ENCODE results near the gene KLHL35.

KLHL35 gene

GRCh38 chr11:75432911-75433321 is at the start of gene KLHL35:
Gene KLHL35 (minus strand): TSS chr11:75433203. CDS start chr11:75430629, 2,574 bp downstream.
- no peak for DNase-seq

GRCh38 chr11:75481922-75482606 is 49.1 kb upstream of the KLHL35 start:
- no peak for DNase-seq

GRCh38 chr11:75481223-75481921 is 48.4 kb upstream of the KLHL35 start:
- DNase-seq, result no peak

GRCh38 chr11:75480185-75481175 is 47.5 kb upstream of the KLHL35 start:
- no peak for DNase-seq

GRCh38 chr11:75479597-75480145 is 46.7 kb upstream of the KLHL35 start:
- DNase-seq, result no peak

GRCh38 chr11:75478783-75479596 is 46.0 kb upstream of the KLHL35 start:
- DNase-seq, result no peak

GRCh38 chr11:75477614-75477935 is 44.6 kb upstream of the KLHL35 start:
- no peak for DNase-seq

GRCh38 chr11:75476739-75477613 is 44.0 kb upstream of the KLHL35 start:
- DNase-seq, result peak; percentile 66

- DNase-seq, result no peak
Measured at GRCh38 chr11:75475767-75476650, 43.0 kb upstream of the KLHL35 start.

- DNase-seq, result no peak
Measured at GRCh38 chr11:75474878-75475766, 42.1 kb upstream of the KLHL35 start.

GRCh38 chr11:75474240-75474639 is 41.2 kb upstream of the KLHL35 start:
- DNase-seq, result no peak

- no peak for DNase-seq
Measured at GRCh38 chr11:75473684-75474083, 40.7 kb upstream of the KLHL35 start.

- no peak for DNase-seq
Measured at GRCh38 chr11:75472081-75472732, 39.2 kb upstream of the KLHL35 start.

- no peak for DNase-seq
Measured at GRCh38 chr11:75471176-75471973, 38.4 kb upstream of the KLHL35 start.

- no peak for DNase-seq
Measured at GRCh38 chr11:75470476-75471080, 37.6 kb upstream of the KLHL35 start.

GRCh38 chr11:75469785-75470405 is 36.9 kb upstream of the KLHL35 start:
- no peak for DNase-seq

Measured in NCI-H2107 (cell line).